Heart left ventricle (tissue), 16 donors: ENCODE results near the gene SUDS3. TPM values are rescaled to one million over a fixed set of nuclear protein-coding genes. Genes with fewer than 3 reads are reported as not detected.

Experiments
- ATAC-seq, 4 donors: fragments of 200-7000 bp; cut with Tn5 transposase; one replicate each; pipeline ENCODE4 v1.9.1; 2020 to 2022; ENCODE audit warnings: moderate library complexity in 4 of 4, mild to moderate bottlenecking in 3 of 4, moderate number of reproducible peaks in 1 of 4
- DNase-seq, 5 donors: peaks; one replicate each; pipeline ENCODE4 v3.0.0-alpha.2; 2020
- H3K27ac ChIP-seq, 12 donors: fragments of 200-600 bp; sonication (generic) in 4 of 12; one replicate each; pipeline versions ENCODE4 v1.5.0 to v1.8.0; 2016 to 2022; ENCODE audit warnings: mild to moderate bottlenecking in 2 of 12
- H3K27me3 ChIP-seq, 9 donors: fragments of 200-600 bp; sonication (generic) in 2 of 9; one replicate each; pipeline versions ENCODE4 v1.5.1 to v1.8.0; 2016 to 2022; ENCODE audit warnings: mild to moderate bottlenecking in 3 of 9
- H3K36me3 ChIP-seq, 9 donors: fragments of 200-600 bp; sonication (generic) in 2 of 9; one replicate each; pipeline versions ENCODE4 v1.5.0 to v1.8.0; 2018 to 2022; ENCODE audit warnings: mild to moderate bottlenecking in 2 of 9
- H3K4me1 ChIP-seq, 12 donors: fragments of 200-600 bp; sonication (generic) in 4 of 12; one replicate each; pipeline versions ENCODE4 v1.5.0 to v1.8.0; 2016 to 2022; ENCODE audit warnings: mild to moderate bottlenecking in 3 of 12
- H3K4me3 ChIP-seq, 12 donors: fragments of 200-600 bp; sonication (generic) in 4 of 12; one replicate each; pipeline versions ENCODE4 v1.5.0 to v1.8.0; 2017 to 2022; ENCODE audit warnings: mild to moderate bottlenecking in 9 of 12, moderate library complexity in 4 of 12
- H3K9me3 ChIP-seq, 12 donors: fragments of 200-600 bp; sonication (generic) in 4 of 12; one replicate each; pipeline versions ENCODE4 v1.5.0 to v1.8.0; 2016 to 2022; ENCODE audit warnings: mild to moderate bottlenecking in 1 of 12
- POLR2A ChIP-seq, 2 donors: fragments of 450-650 bp; IDR thresholded peaks; one replicate each; pipeline ENCODE4 v1.6.1; 2017; ENCODE audit warnings: antibody characterized with exemption in 2 of 2, mild to moderate bottlenecking in 2 of 2, moderate library complexity in 2 of 2
- WGBS, 4 donors: extraction: QIAGEN DNeasy Blood & Tissue Kit in 2 of 4; methylation state at CpG; one replicate each; pipeline versions ENCODE4 v1.1.5 to v1.1.7; 2013 to 2018; 5-methylcytosine and 5-hydroxymethylcytosine counted together
- intact Hi-C, 10 donors: fragments of 100-400 bp; cut with DNase I; formaldehyde crosslinking; loops; one replicate each; pipeline versions ENCODE4 v1.11.1 to v1.14.2; 2022
- polyA plus RNA-seq, 2 donors: library from polyadenylated mRNA; stranded (reverse); fragments of 200-250 nt; gene quantifications; one replicate each; pipeline ENCODE4 v1.2.3, GENCODE V29; 2013
- total RNA-seq, 9 donors: library from RNA; depleted of rRNA in 2 of 9; stranded (reverse); fragments of >200 nt in 2 of 9; fragmentation: NEBNext Ultra II Directional in 3 of 9; extraction: Animal tissue kit (Norgen Biotek cat#: 25700) in 3 of 9; gene quantifications; one replicate each; pipeline versions ENCODE4 v1.1.0 to v1.2.4, GENCODE V29; 2016 to 2023
- TF ChIP-seq, protein P1 (sequence below), 12 donors: fragments of 200-600 bp; sonication (generic) in 4 of 12; IDR thresholded peaks; one replicate each; pipeline versions ENCODE4 v1.5.0 to v1.8.0; 2018 to 2022; ENCODE audit warnings: antibody characterized with exemption in 12 of 12, mild to moderate bottlenecking in 5 of 12
- donor health status: ischemic (EF 13 %, LVEDD 7.1; RV severe dilation, severe dysfunction).
- donor health status: healthy with polysubstance abuse.
- donor health status: DM: no; HTN: yes; CAD: no.
- donor health status: DM: no; HTN: no; CAD: no.
- donor health status: ischemic (EF 25% LVEDD 6.9; RV normal size, moderate dysfunction).
- donor health status: ischemic (EF 25% LVEDD 5.7; RV mildly dilated, moderate dysfunction).
- donor health status: healthy.
- donor health status: DM: yes; HTN: yes; CAD: no.
- donor health status: ischemic (EF 35%, LVEDD 5.7; RV mildly dilated, moderate dysfunction).
- donor health status: nonischemic (EF 11% LVEDD 7.7; RV severe dilation, severe dysfunction).
- donor health status: DM: yes; HTN: yes; CAD: no.
- donor health status: PGD.
- donor health status: ischemic (EF 29% LVEDD 5.4; RV normal size, mild dysfunction).
- donor health status: nonischemic (EF 23%, LVEDD 6.1; RV moderate dilation, normal function).

SUDS3 gene
- total and polyA plus RNA-seq, 11 donors = 8.0 to 32.1 (median 21.4) TPM

DNA sequence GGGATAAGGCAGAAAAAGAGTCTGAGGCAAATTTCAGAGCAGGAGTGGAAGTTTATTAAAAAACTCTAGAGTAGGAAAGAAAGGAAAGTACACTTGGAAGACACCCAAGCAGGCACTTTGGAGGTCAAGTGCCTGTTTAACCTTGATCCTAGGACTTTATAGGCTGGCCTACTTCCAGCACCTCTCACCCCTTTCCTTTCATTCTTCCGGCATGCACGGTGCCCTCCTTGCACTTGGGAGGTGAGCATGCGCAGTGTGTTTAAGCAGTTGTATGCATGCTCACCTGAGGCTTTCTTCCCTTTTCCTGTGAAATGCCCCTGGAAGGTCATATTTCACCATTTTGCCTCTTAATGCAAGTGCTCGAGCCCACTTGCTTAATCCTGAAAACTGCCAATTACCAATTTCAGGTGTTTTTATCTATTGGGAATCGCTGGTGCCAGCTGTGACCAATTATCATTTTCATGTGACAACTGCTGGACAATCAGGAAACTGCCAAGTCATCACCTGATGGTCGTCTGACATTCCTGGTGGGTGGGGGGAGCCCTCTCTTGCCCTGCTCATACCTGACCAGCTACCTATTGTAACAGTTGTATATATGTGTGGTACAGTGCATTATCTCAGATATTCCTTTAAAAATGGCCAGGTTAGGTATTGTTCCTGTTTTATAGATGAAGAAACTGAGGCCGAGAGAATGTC lies 53.5 kb downstream of the SUDS3 start:
- intact Hi-C loops = loop anchor here in 2 of 10 donors (10.0 kb wide), 1 partner anchor 195 kb away; no protein-coding TSS in a partner anchor
- Histone ChIP-seq H3K27me3 (no peaks in the 10 kb centered on the region), H3K36me3 (no peaks in the 10 kb centered on the region), H3K4me3 (no peak overlapping the region), H3K4me1 (peaks cover 0 to 4% (median 0%) of the 10 kb centered on the region in 12 donors), H3K27ac (no peak overlapping the region), H3K9me3 (no peaks in the 10 kb centered on the region)
- no peak for DNase-seq
- no peak for ATAC-seq
- WGBS, 4 donors = 68 to 73% (median 71%) methylated on average over 7 of the region's 7 CpGs
- no peak for TF ChIP-seq POLR2A (IDR thresholded peaks at IDR 0.05)
- TF ChIP-seq, protein P1, sequence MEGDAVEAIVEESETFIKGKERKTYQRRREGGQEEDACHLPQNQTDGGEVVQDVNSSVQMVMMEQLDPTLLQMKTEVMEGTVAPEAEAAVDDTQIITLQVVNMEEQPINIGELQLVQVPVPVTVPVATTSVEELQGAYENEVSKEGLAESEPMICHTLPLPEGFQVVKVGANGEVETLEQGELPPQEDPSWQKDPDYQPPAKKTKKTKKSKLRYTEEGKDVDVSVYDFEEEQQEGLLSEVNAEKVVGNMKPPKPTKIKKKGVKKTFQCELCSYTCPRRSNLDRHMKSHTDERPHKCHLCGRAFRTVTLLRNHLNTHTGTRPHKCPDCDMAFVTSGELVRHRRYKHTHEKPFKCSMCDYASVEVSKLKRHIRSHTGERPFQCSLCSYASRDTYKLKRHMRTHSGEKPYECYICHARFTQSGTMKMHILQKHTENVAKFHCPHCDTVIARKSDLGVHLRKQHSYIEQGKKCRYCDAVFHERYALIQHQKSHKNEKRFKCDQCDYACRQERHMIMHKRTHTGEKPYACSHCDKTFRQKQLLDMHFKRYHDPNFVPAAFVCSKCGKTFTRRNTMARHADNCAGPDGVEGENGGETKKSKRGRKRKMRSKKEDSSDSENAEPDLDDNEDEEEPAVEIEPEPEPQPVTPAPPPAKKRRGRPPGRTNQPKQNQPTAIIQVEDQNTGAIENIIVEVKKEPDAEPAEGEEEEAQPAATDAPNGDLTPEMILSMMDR (IDR thresholded peaks at IDR 0.05) = no peak

DNA sequence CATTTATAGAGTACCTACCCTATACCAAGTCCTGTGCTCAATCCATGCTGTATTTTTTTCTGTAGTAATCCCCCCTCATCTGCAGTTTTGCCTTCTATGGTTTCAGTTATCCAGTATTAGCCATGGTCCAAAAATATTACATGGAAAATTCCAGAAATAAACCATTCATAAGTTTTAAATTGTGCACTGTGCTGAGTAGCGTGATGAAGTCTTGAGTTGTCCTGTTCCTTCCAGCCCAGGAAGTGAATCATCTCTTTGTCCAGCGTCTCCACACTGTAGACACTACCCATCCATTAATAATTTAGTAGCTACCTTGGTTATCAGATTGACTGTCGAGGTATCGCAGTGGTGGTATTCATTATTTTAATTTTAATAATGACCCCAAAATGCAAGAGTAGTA lies 54.2 kb downstream of the SUDS3 start:
- ATAC-seq (no peak), DNase-seq (no peak)
- Histone ChIP-seq H3K4me1 (peaks cover 0 to 4% (median 0%) of the 10 kb centered on the region in 12 donors), H3K27me3 (no peaks in the 10 kb centered on the region), H3K36me3 (no peaks in the 10 kb centered on the region), H3K27ac (no peak overlapping the region), H3K4me3 (no peak overlapping the region), H3K9me3 (no peaks in the 10 kb centered on the region)
- intact Hi-C loops = loop anchor here in 2 of 10 donors (10.0 kb wide), 1 partner anchor 194 kb away; no protein-coding TSS in a partner anchor
- TF ChIP-seq, protein P1 (IDR thresholded peaks at IDR 0.05) = no peak
- WGBS, 4 donors = 71 to 81% (median 73%) methylated on average over 4 of the region's 4 CpGs

DNA sequence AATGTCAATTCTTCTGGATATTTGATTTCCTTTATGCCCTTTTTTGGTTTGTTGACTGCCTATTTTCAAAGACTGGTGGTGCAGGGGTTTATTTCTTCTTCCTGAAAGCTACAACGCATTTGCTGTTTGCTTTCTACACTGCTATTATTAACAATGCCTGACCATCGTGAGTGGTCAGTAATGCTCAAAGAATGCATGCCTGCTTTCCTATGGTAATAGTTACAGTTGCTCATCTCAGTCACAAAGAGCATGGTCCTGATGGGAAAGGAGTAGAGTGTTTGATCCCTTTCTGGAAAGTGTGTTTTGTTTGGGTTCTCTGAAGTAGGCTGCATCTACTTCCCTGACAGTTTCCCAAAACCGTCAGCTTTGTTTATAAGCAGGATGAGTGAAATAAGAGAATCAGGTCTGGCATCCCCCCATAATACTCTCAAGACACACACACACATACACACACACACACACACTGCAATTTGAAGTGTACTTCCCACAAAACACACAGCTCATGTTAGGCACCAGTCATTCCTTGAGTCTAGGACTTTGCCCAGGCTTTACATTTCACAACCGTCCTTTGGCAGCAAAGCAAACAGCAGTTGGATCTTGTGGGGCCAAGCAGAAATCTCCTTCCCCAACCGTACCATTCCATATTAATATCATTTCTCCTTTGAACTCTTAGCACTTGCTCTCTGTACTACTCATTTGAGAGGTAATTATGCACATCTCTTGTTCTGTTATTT lies 56.6 kb downstream of the SUDS3 start:
- 66 to 78% (median 71%) methylated on average over 5 of the region's 5 CpGs for WGBS, 4 donors
- no peak for DNase-seq
- Histone ChIP-seq H3K4me3 (no peak overlapping the region), H3K9me3 (no peaks in the 10 kb centered on the region), H3K27me3 (no peaks in the 10 kb centered on the region), H3K4me1 (peaks cover 0 to 14% (median 0%) of the 10 kb centered on the region in 12 donors), H3K27ac (no peak overlapping the region), H3K36me3 (no peaks in the 10 kb centered on the region)
- TF ChIP-seq, protein P1 (IDR thresholded peaks at IDR 0.05) = no peak
- TF ChIP-seq POLR2A (IDR thresholded peaks at IDR 0.05) = no peak
- ATAC-seq = no peak
- intact Hi-C loops = loop anchor here in 2 of 10 donors (10.0 kb wide), 1 partner anchor 192 kb away; no protein-coding TSS in a partner anchor
